Fibroblast of skin of left biceps (primary cell): Measurements from ENCODE around the gene PYM1.
"Not testable (repeated sequence)": the region's sequence is repeated elsewhere in the genome, so short reads cannot be mapped to it uniquely, and the experiment has no call there.

Experiments
- DNase-seq, 2 experiments: peaks; one replicate each; pipeline ENCODE4 v3.0.0-alpha.2; 2013; ENCODE audit warnings: low read depth in 2 of 2

Gene PYM1

GRCh38 chr12:55940065-55940732 is 12.5 kb upstream of the PYM1 start:
- no peak for DNase-seq

DNA sequence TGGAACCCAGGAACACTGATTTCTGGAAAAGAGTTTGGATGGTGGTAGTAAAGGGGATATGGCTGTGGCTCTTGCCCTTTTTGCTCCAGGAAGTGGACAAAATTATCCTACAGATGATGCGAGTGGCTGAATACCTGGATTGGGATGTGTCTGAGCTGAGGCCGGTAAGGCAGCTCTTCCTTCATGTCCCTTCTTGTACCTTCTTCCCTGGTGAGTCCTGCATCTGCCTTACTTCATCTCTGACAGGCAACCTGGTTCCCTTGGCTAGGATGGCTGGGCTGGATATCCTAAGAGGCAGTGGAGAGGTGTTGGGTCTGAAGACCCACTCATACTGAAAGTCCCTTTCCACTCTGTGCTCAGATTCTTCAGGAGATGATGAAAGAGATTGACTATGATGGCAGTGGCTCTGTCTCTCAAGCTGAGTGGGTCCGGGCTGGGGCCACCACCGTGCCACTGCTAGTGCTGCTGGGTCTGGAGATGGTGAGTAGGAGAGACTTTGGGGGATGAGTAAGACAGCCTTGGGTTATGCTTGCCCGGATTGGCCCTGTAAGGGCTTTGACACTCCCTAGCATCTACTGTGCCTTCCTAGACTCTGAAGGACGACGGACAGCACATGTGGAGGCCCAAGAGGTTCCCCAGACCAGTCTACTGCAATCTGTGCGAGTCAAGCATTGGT is 11.3 kb upstream of the PYM1 start:
- no peak for DNase-seq

DNA sequence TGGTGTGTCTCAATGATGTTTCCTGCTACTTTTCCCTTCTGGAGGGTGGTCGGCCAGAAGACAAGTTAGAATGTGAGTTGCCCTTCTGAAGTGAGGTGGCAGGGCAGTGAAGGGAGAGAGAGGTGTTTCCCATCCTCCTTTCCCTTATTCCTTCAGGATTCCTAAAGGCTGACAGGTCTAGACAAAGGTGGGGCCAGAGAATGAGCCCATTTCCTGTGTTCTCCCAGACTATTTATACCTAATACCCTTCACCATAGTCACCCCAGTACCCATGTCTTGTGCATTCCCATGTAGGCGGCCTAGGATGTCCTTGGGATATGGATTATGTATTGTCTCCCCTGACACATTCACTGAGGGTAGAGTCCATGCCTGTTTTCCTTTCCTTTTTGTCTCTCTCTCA is 10.3 kb upstream of the PYM1 start:
- DNase-seq, result no peak

GRCh38 chr12:55935738-55936151 is 8.1 kb upstream of the PYM1 start:
- no peak for DNase-seq

DNA sequence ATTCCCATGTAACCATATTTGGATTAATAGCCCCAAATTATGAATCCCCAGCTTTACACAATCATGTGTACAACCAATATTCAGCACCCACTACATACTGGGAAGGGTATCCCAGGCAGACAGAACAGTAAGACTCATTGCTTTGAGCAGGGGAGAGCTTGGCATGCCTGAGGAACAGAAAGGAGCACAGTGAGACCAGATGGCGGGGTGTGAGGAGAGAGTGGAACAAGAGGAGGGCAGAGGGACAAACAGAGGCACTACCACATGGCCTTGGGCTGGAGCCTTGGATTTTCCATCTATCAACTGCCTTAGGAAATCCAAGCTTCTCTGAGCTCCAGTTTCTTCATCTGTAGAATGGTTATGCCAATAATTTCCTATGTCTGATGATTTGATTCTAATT is 7.1 kb upstream of the PYM1 start:
- DNase-seq, result no peak

GRCh38 chr12:55933799-55934742 is 6.4 kb upstream of the PYM1 start:
- DNase-seq, result no peak

DNA sequence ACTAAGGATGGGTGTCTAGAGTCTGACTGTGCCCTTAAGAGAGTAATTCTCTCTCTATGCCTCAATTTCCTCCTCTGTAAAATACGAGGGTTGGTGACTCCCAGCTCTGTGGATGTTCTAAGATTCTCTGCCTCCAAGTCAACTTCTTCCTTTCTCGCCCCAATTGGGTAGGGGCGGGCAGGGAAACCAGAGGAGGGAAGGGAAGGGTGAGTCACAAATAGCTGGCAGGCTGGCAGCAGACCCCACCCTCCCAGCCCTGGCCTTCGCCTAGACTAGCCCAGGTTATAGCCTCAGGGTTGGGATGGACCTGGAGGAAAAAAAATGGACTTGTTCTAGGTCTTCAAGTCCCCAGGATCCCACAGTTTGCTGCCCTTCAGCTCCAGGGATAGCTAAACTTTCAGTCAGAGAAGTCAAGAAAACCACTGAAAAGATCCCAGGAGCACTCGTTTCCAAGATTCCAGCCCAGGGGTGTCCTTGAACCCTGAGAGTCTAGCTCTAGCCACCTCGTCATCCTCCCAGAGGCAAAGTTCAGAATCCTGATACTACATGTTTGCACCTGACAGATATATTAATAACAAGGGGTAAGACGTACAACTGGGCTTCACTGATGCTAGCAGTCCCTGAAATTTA is 5.6 kb upstream of the PYM1 start:
- DNase-seq, result no peak

- DNase-seq, result no peak
Observed at GRCh38 chr12:55932551-55932910, 4.8 kb upstream of the PYM1 start.

GRCh38 chr12:55931780-55932550 is 4.3 kb upstream of the PYM1 start:
- DNase-seq, result no peak

DNA sequence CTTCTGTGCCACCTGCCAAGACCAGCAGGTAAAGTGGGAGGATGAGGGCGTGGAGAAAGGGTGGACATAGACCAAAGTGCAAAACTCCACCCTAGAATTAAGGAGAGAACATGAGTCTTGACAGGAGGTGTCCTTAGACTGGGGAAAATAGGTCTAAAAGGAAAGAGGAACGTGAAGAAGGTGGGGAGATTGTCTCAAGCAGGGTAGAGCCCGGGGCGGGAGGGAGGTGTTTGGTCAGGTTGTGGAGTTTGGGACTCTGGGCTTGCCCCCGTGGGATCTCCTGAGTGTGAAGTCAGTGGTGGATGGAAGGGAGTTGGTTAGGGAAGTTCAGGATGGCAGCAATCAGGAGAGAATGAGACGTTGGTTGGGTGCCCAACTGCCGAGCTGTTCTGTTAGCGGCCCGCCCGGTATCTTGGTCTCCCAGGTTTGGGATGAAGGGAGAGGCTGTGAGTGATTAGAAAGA is 3.7 kb upstream of the PYM1 start:
- no peak for DNase-seq

DNA sequence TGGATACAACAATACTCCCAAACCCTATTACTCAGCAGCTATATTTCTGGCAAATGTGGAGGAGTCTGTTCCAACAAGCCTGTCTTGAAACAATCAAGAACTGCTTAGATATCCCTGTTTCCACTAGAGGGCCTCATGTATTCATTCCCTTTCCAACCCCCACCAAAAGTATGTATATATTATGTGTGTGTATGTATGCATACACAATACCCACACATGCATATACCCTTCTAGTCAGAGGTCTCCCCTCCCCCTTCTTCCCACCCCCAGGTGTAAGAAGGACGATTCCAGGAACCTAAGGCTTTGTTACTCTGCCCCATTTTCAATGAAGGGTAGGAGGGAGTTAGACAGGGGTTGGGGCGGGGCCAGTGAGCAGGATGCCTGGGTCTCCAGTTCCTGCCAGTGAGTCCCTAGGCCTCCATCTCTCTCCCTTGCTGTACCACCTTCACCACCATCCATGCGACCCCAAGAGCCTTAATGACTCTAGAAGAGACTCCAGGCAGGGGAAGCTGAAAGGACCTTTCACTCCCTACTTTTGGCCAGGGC is 3.1 kb upstream of the PYM1 start, which contains the start of gene DGKA:
Gene DGKA (plus strand): TSS at position 392 of the 546 bp plus-strand sequence. CDS start 5,342 bp downstream, outside the sequence.
- DNase-seq, result peak; percentile 65

DNA sequence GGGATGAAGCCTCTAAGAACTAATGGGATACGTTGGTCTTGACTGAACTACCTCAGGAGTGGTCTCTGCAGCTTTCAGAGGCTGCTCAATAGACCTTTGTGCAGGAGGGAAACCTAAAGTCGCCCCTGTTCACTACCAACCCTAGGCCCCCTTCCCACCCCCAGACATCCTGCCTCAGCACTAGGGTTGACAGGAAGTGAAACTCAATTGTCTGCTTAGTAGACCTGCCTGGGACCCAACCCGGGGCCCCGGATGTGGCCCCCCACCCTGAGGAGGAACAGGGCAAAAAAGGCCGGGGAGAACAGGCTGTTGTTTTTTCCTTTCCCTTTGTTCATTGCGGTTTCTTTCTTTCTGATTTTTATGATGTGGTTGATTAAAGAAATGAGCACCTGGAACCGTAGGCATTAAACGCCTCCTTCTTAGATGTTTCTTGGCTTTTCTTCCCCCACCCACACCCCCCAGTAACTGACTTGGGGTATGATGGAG is 1.7 kb upstream of the PYM1 start:
- DNase-seq, result no peak

DNA sequence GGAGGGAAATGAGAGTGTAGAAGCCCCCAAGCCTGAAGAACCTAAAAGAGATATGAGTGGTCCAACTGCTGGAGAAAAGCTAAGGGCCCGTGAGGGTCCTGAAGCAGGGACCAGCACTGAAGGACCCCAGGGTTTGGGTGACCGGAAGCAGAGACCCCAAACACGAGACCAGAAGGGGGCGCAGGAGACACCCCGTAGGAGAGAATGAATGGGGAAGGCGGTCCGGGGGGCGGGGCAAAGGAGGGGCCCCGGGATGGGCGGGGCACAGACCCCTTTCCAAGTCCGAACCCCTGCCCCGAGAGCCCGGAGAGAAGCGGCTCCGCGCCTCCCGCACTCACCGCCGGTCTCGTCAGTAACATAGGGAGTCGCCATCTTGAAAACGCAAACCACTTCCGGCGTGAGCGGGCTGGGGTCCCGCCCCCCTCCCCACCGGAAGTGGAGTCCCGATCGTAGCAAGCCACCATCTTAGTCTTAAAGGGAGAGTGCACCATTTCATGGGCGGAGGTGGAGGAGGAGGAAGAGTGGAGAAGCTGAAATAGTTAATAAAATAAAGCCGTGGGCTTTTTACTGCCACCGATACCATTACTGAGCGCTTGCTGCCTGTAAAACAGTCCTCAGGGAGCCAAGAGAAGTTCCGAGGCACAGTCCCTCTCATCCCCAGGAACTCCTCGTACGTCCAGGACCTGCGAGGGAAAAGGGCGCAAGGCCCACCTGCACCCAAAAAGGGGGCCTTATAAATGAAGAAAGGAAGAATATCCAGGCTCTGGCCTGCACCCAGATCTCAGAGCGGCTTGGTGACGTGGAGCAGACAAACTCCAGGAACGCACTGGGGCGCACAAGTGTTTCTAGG is 731 bp downstream of the PYM1 start:
- peak; percentile 83 to 84 for DNase-seq

- no peak for DNase-seq
Observed at GRCh38 chr12:55925870-55926737, 1.6 kb downstream of the PYM1 start.

DNA sequence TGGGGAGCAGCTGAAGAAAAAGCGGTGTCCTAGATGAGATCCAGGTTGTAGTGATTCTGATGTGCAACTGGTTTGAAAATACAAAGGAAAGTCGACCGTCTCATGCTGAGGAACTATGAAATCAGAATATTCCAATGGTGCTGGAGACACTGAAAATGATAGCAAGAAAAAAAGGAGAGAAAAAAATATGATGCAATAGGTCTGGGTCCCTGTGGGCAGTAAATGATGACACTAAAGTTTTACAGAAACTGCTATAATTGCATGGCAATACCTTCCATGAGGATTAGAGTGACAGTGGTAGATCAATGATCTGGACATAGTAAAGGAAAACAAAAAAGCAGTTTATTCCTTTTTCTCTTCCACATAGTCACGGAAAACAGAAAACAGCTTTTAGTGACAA is 2.3 kb downstream of the PYM1 start:
- DNase-seq, result no peak

- DNase-seq, result not testable (repeated sequence)
Observed at GRCh38 chr12:55923648-55924047, 4.0 kb downstream of the PYM1 start.

- no peak for DNase-seq
Observed at GRCh38 chr12:55922126-55922525, 5.6 kb downstream of the PYM1 start.

DNA sequence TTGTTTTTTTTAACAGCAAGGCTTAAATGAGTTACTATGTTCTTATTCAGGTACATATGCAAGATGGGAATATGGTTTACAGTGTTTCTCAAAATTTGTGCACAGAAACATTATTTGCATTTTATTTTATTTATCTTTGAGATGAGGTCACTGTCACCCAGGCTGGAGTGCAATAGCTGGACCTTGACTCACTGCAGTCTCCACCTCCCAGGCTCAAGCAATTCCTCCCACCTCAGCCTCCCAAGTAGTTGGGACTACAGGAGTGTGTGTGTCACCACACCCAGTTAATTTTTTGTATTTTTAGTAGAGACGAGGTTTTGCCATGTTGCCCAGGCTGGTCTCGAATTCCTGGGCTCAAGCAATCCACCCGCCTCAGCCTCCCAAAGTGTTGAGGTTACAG is 8.7 kb downstream of the PYM1 start:
- not testable (repeated sequence) for DNase-seq

DNA sequence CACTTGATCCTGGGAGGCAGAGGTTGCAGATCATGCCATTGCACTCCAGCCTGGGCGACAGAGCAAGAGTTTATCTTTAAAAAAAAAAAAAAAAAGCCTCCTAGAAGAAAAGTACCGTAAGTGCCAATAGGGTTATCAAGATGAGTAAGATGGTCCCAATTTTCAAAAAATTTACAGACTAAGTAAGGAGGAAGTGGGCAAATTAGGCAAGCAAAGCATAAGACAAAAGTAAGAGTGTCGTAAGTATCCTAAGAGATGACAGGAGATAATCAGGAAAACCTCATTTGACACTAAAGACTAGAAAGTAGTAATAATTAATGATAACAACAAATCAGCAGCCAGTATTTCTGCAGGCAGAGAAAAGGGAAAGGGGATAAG is 12.2 kb downstream of the PYM1 start:
- no peak for DNase-seq
